ENCODE results near the gene ZNF326.

ZNF326 gene, protein sequence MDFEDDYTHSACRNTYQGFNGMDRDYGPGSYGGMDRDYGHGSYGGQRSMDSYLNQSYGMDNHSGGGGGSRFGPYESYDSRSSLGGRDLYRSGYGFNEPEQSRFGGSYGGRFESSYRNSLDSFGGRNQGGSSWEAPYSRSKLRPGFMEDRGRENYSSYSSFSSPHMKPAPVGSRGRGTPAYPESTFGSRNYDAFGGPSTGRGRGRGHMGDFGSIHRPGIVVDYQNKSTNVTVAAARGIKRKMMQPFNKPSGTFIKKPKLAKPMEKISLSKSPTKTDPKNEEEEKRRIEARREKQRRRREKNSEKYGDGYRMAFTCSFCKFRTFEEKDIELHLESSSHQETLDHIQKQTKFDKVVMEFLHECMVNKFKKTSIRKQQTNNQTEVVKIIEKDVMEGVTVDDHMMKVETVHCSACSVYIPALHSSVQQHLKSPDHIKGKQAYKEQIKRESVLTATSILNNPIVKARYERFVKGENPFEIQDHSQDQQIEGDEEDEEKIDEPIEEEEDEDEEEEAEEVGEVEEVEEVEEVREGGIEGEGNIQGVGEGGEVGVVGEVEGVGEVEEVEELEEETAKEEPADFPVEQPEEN

DNA sequence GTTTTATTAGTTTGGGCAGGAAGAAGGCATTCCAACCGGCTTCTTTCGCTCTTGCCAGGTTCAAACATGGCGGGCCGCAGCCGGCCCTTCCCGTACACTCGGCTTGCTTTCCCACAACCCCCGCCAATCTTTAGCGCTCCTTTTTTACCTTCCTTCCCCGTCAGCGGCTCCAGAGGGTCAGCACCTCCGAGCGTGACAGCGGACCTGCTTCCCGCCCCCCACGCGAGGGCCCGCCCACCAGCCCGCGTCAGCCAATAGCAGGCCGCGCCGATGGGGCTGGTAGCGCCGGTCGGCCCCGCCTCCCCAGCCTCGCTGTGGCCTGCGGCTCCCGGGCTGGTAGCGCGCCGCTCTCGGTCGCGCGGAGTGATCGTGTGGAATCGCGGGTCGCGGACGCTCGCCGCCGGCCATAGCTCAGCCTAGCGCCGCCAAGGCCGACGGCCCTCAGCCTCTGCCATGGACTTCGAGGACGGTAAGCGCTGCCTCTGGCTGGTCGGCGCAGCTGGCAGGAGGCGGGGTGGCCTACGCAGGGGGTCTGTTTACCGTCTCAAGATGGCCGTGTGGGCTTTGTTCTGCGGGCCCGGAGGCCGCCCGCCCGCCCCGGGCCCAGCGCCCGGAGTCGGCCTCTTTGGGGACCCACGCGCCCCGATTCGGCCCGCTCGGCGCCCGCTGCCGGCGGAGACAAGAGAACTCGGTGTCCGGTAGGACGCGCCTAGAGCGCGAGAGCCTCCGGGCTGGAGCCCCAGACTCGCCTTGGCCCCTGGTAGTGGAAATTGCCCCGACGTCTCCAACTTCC, at the start of gene ZNF326:
ZNF326 (plus strand) TSS at position 306 of the 793 bp plus-strand sequence; CDS start at position 454, 148 bp downstream.
- in situ Hi-C loops (cut with MboI; ENCODE audit: low sequenced_read_pairs), result no loop called here

DNA sequence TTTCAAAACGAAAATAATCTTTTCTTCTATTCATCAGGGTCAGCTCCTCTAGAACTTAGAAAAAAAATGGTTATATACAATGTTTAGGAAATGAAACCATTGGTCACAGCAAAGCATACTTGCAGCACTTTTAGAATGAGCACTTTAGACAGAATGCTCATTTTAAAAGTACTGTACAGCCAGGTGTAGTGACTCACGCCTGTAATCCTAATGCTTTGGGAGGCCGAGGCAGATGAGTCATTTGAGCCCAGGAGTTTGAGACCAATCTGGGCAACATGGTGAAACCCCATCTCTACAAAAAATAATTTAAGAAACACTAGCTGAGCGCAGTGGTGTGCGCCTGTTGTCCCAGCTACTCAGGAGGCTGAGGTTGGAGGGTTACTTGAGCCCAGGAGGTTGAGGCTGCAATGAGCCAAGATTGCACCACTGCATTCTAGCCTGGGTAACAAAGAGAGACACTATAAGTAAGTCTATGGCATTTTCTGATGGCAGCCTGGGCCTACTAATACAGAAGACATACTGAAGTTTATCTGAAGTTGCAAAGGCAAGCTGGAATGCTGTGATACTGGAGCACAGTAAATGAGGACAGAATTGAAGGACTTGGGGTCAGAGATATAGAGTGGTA, 48.9 kb upstream of the ZNF326 start:
- in situ Hi-C loops (cut with MboI; ENCODE audit: low sequenced_read_pairs), result no loop called here

DNA sequence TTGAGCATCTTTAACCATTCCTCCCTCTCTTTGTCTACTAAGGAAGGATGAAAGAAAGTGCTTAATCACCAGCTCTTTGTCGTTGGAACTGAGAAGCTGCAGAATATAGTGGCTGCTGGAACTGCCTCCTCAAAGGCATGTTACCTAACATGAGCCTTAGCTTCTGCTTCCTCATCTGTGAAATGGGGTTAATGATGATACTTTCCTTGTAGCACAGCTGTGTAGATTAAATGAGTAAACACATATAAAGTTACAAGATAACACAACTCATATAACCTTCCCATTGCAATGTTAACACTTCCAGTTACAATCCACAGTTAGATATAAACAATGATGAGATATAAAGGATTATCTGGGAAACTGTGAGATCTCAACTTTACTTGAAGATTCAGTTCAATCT, 48.4 kb upstream of the ZNF326 start:
- in situ Hi-C loops (cut with MboI; ENCODE audit: low sequenced_read_pairs), result no loop called here

DNA sequence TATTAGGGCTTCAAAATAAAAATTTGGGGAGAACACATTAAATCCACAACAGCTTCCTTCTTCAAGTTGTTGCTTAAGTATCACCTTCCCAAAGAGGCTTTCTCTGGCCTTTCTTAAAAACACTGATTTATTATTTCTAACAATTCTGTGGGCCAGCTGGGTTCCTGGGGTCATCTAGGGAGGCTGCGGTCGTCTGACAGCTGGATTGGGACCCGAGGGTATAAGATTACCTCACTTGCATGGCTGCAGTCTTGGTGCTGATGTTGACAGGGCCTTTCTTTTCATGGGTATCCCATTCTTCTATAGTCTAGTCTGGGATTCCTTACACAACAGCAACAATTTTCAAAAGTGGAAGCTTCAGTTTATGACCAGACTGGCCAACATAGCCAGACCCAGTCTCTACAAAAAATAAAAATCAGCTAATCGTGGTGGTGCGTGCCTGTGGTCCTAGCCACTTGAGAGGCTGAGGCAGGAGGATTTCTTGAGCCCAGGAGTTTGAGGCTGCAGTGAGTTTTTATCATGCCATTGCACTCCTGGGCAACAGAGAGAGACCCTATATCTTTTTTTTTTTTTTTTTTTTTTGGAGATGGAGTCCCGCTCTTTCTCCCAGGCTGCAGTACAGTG, 46.1 kb upstream of the ZNF326 start:
- in situ Hi-C loops (cut with MboI; ENCODE audit: low sequenced_read_pairs), result no loop called here

DNA sequence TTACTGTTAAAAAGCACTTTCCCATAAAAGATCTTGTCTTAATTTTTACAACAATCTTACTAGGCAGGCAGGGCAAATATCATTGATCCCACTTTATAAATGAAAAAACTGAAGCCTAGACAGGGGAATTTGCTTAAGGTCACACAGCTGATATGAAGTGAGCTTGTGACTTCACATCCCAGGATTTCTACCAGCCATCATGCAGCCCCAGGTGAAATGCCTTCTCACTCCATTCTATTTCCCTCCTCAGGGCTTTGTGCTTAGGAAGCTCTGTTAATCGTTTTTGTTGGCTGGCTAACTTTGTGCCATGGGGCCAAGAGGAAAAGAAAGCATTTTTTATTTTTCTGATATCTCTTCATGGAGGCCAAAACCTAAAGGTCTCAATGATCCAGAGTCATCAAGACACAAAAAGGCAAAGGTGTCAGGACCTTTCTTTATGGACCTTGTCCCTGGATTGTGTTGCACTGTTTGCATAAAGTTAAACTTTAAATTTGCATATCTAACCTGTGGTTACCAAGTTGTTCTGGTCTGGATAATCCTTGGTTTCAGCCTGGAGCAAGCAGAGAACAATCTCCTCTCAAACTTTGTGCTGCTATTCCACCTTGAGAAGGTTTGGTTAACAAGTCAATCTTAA, 44.8 kb upstream of the ZNF326 start:
- in situ Hi-C loops (cut with MboI; ENCODE audit: low sequenced_read_pairs), result no loop called here

DNA sequence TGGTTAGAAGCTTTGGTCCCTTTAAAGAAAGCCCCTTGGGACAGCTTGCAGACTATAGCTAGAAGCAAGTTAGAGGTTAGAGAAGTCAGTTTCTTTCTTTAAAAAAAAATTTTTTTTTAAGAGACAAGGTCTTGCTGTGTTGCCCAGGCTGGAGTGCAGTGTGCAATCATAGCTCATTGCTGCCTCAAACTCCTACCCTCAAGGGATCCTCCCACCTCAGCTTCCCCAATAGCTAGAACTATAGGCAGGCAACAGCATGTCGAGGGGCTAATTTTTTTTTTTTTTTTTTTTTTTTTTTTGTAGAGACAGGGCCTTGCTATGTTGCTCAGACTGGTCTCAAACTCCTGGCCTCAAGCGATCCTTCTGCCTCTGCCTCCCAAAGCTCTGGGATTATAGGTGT, 44.2 kb upstream of the ZNF326 start:
- in situ Hi-C loops (cut with MboI; ENCODE audit: low sequenced_read_pairs), result no loop called here

DNA sequence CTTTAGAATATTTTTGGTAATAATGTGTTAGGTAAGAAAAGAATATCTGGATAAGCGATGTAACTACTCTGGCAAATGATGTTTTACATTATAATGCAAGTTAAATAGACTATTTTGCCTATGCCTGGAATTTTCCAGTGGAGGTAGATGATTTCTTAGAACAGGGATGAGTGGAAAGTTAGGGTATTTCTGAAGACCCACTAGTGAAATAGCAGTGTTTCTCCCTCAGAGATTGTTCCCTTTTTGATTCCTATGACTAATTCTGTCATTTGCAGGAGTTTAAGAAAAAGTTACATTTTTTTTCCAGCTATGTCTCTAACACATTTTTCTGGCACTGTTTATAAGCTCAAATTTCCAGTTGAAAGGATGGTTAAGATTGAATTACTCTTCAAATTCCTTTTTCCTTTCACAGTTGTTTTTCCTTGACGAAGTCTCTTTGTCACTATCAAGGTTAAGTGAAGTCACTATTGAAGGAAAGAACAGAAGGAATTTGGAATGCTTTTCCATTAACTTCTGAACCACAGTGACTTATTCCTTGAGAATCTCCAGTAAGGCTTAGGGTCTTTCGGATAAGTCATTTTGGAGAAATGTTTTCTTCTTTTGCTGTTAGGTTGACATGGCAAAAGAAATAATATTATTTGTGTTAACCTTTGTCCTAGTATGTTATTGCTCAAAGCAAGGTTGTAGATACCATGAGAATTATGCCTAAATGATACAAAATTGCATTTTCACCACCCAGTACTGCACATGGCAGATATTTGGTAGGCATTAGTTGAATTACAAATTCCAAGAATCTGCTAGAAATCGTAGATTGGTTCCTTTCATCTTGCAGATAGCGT, 42.9 kb upstream of the ZNF326 start:
- in situ Hi-C loops (cut with MboI; ENCODE audit: low sequenced_read_pairs), result no loop called here

DNA sequence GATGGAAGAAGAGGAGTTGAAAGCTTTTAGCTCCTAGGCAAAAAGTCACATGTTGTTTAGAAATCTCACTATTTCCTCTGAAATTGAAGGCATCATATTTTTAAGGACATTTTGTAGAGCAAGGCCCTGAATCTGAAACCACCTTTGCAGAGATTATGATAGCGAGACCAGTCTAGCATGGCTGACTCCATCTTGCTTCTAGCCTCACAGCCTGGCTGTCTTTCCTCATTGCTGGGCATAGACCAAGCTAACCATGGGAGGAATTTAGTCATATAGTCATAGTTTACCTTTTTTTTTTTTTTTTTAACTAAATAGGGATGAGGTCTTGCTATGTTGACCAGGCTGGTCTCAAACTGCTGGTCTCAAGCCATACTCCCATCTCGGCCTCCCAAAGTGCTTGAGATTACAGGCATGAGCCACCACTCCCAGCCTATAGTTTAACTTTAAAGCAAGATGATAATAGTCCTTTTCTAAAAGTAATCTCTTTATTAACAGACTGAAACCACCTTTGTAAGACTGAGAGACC, 42.2 kb upstream of the ZNF326 start:
- in situ Hi-C loops (cut with MboI; ENCODE audit: low sequenced_read_pairs), result no loop called here

DNA sequence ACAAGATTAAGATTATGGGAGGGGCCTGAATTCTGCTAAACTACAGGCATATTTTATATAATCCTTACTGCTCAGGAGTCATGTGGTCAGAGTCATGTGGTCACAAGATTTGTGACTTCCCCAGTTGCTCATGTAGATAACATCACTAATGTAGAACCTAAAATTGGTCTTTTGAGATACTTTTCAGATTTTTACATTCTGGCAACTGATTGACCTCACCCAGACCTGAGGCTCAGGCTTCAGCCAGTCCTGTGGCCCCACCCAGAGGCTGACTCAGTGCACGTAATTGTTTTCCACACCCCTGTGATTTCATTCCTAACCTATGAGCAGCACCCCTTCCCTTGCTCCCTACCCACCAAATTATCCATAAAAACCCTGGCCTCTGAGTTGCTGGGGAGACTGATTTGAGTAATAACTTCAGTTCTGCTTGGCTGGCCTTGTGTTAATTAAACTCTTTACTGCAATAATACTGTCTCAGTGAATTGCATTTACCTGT, 41.7 kb upstream of the ZNF326 start:
- in situ Hi-C loops (cut with MboI; ENCODE audit: low sequenced_read_pairs), result no loop called here

DNA sequence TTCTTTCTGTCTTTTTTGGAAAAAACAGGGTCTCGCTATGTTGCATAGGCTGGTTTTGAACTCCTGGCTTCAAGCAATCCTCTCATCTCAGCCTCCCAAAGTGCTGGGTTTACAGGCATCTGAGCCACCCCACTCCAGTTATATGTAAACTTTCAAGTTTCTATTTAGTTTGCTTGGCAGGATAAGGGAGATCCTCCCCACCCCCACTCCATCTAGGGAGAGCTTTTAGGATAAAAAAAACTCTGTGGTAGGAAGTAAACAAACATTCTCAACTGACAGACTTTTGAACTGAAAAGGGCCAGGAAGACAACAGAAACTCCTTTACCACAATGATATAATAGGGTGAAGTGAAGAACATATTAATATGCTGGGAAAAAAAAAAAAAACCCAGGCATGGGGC, 41.0 kb upstream of the ZNF326 start:
- in situ Hi-C loops (cut with MboI; ENCODE audit: low sequenced_read_pairs), result no loop called here

DNA sequence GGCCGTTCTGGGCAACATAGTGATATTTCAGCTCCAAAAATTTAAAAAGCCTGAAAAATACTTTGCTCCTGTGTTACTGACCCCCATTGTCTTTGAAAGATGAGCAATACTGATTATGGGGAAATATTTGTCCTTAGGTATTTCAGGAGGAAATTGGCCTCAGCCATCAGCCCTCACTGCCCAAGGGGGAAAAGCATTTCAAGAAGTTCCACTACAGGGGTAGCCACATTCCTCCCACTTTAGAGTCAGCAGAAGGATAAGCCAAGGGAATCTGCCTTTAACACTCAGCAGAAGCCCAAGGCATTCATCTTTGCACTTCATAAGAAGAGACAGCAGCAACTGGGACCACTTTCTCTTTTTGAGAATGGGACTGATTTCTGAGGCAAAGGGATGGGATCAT, 40.5 kb upstream of the ZNF326 start:
- in situ Hi-C loops (cut with MboI; ENCODE audit: low sequenced_read_pairs), result no loop called here

DNA sequence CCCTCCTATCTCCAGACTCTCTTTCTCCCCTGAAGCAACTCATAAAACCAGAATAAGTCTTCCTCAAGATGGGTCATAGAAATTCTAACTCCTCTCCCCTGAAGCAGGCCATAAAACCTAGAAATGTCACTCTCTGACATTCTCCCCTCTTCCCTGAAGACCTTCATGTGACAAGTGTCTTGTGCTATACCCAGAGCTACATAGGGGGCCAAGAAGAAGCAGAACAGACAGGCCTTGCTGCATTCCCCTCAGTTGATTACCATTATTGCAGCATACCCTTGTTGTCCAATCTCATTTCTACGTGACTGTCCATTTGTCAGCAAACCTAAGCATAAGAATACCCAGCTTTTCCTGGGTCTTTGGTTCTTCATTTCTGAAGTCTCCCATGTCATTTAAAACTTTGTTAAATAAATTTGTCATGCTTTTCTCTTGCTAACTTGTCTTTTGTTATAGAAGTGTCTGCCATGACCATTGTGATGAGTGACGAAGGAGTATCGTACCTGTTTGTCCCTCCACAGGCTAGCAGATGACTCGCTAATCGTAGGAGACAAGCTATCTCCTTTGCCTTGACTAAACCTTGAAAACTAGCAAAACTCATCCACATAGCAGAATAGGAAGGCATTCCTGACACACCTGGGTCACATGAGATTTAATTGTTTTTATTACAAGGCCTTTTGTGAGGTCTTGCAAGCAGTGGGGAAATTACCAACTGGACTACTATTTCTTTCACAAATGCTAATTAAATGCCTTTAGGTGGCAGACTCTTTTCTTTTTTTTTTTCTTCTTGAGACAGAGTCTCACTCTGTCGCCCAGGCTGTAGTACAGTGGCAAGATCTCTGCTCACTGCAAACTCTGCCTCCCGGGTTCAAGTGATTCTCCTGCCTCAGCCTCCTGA, 39.4 kb upstream of the ZNF326 start:
- in situ Hi-C loops (cut with MboI; ENCODE audit: low sequenced_read_pairs), result no loop called here

DNA sequence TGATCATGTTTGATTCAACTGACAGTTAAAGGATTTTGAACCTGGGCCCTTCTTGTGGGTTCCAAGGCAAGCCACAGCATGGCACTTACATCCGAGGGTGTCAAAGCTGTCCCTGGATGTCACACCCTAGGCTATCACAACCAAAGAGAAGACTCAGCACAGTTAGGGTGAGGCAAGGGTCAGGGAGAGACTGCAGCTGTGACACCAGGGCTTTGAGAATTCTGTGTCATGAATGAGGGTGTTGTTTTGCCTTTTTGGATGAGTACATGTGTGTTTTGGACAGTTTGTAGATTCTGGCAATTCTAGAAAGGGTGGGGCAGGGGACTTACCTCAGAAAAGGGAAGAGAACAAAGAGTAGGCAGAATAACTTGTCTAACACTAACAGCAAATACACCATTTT, 37.8 kb upstream of the ZNF326 start:
- in situ Hi-C loops (cut with MboI; ENCODE audit: low sequenced_read_pairs), result no loop called here

DNA sequence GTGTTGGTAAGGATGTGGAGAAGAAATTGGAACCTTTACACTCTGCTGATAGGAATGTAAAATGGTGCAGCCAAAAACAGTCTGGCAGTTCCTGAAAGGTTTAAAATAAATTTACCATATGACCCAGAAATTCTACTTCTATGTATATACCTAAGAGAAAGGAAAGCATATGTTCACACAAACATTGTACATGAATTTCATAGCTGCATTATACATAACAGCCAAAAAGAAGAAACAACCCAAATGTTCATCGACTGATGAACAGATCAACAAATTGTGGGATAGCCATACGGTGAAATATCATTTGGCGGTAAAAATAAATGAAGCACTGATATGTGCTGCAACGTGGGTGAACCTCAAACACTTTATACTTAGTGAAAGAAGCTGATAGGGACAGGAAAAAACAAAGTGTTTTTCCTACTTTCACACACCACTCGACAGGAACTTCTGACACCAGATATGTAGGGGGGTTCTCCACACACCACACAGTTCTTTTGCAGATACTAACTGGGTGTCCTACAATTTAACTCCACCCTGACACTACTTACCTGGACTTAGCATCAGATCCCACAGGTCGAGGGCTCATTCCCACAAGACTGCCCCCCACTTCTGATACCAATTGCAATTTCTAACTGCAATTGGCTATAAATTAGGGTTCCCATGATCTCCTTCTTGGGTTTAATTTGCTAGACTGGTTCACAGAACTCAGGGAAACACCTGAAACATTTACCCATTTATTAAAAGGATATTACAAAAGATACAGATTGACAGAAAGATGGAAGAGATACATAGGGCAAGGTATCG, 35.9 kb upstream of the ZNF326 start:
- in situ Hi-C loops (cut with MboI; ENCODE audit: low sequenced_read_pairs), result no loop called here

DNA sequence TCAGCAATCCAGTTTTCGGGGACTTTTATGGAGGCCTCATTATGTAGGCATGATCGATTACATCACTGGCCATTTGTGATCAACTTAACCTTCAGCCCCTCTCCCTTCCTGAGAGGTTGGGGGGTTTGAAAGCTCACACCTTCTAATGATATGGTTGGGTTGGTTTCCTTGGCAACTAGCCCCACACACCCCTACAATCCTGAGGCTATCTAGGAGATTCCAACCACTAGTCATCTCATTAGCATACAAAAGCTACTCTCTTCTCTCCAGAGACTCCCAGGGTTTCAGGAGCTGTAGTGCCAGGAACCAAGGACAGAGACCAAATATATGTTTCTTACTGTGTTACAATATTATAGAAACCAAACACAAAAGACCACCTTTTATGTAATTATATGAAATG, 35.2 kb upstream of the ZNF326 start:
- in situ Hi-C loops (cut with MboI; ENCODE audit: low sequenced_read_pairs), result no loop called here

DNA sequence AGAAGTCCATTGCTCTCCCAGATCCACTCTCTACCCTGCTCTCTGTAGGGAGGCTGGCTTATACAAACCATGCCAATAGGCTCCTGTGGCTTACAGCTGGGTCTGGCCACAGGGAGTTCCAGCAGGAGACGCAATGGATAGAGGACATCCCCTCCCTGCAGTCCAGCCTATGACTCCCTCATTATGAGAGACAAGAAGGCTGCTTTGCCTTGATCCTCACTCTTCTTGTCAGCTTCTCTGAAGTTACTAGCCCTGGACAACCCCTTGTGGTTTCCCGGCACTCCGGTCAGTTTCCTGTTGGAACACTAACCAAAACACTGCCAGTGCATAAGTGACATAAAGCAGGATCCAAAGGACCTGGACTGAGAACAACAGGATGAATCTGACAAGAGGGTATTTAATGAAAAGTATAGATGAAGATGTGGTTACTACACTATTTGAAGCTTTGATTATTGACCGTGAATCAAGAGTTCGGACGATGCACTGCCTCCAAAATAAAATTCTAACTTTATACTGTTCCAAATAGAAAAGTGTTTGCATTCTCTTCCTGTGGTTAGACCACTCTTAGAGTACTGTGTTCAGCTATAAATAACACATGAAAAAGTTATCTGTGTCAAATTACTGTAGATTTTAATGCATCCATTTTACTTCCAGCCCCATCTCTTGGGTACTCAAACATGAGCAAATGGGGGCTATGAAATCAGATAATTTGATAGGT, 32.7 kb upstream of the ZNF326 start:
- in situ Hi-C loops (cut with MboI; ENCODE audit: low sequenced_read_pairs), result no loop called here

DNA sequence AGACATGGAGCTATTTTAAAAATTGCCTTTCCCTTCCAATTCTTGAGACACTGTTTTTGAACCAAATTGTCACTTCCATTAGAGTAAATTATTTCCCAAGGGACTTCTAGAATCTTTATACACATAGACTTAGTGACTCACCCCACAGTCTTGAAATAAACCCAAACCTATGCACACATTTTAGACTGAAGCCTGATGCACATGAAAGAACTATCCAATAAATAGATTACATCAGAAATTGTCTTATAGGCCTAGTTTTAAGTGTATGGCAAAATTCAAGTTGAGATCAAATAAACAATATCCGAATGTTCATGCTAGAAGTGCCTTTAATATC, 32.2 kb upstream of the ZNF326 start:
- in situ Hi-C loops (cut with MboI; ENCODE audit: low sequenced_read_pairs), result no loop called here

All from hTERT RPE-1 (cell line).